H1 (cell line): ENCODE data around the gene SUSD1. TPM values are rescaled to one million over a fixed set of nuclear protein-coding genes. Genes with fewer than 3 reads are reported as not detected.

ENCODE experiments used
- CTCF ChIA-PET: fragments of 300-600 bp; sonication (Branson Sonifier 250); formaldehyde crosslinking; loops from one replicate; lab custom pipeline; 2021; ENCODE audit not compliant: partially characterized antibody; lab: Charles Lee
- POLR2A ChIA-PET: fragments of 300-600 bp; sonication (Branson Sonifier 250); formaldehyde crosslinking; loops from one replicate; lab custom pipeline; 2021; ENCODE audit warnings: inconsistent platforms; ENCODE audit not compliant: partially characterized antibody; lab: Charles Lee
- DNase-seq, 2 experiments: peaks; one replicate each; pipeline versions ENCODE4 v3.0.0 to v3.0.0-alpha.2; 2010 to 2022; ENCODE audit warnings: low spot score in 2 of 2, low read depth in 1 of 2, mixed read lengths in 1 of 2
- FAIRE-seq: peaks from 2 replicates; lab custom pipeline; 2011; peaks lifted over from hg19 to GRCh38; lab: Jason Lieb, UNC
- H2AFZ ChIP-seq: 2 replicates; pipeline ENCODE4 v1.8.1; 2012; ENCODE audit warnings: low read length, inconsistent platforms
- H2AK5ac ChIP-seq: 2 replicates; pipeline ENCODE4 v1.6.1; 2013; ENCODE audit warnings: low read depth, low read length
- H2BK120ac ChIP-seq: replicated peaks from 2 replicates; pipeline ENCODE3; 2013; ENCODE audit warnings: low read depth, low read length, inconsistent platforms
- H2BK12ac ChIP-seq: 2 replicates; pipeline ENCODE4 v1.6.1; 2013; ENCODE audit warnings: low read depth, low read length
- H2BK15ac ChIP-seq: 2 replicates; pipeline ENCODE4 v1.6.1; 2013; ENCODE audit warnings: low read length
- H2BK20ac ChIP-seq: 2 replicates; pipeline ENCODE4 v1.6.1; 2013; ENCODE audit warnings: low read length
- H2BK5ac ChIP-seq: 2 replicates; pipeline ENCODE4 v1.6.1; 2013; ENCODE audit warnings: low read depth, low read length
- H3K14ac ChIP-seq: 2 replicates; pipeline ENCODE4 v1.6.1; 2013; ENCODE audit warnings: inconsistent platforms; ENCODE audit not compliant: insufficient read length
- H3K18ac ChIP-seq: 2 replicates; pipeline ENCODE4 v1.6.1; 2013; ENCODE audit warnings: low read length; ENCODE audit errors: extremely low read depth
- H3K23ac ChIP-seq: 2 replicates; pipeline ENCODE4 v1.6.1; 2013; ENCODE audit warnings: inconsistent platforms; ENCODE audit not compliant: insufficient read length
- H3K23me2 ChIP-seq: 2 replicates; pipeline ENCODE4 v1.6.1; 2013; ENCODE audit warnings: low read depth, low read length
- H3K27ac ChIP-seq: 2 replicates; pipeline ENCODE4 v1.6.1; 2011; ENCODE audit warnings: low read depth, low read length, inconsistent platforms
- H3K27me3 ChIP-seq, 4 experiments: replicated peaks in 1 of 4; 1 replicate in 1 of 4; 2 replicates in 3 of 4; pipeline versions ENCODE4 v1.6.1 to v1.8.1; 2011 to 2013; ENCODE audit warnings: low read length in 3 of 4, mild to moderate bottlenecking in 3 of 4, inconsistent platforms in 2 of 4, mixed read lengths in 2 of 4, moderate library complexity in 1 of 4; ENCODE audit not compliant: control insufficient read depth in 3 of 4, insufficient read depth in 3 of 4; ENCODE audit errors: extremely low read depth in 1 of 4
- H3K36me3 ChIP-seq, 4 experiments: 2 replicates each; pipeline versions ENCODE4 v1.6.1 to v1.8.1; 2011 to 2013; ENCODE audit warnings: mild to moderate bottlenecking in 4 of 4, low read length in 3 of 4, moderate library complexity in 2 of 4, control low read depth in 1 of 4, inconsistent platforms in 1 of 4; ENCODE audit not compliant: insufficient read depth in 4 of 4, control insufficient read depth in 2 of 4
- H3K4ac ChIP-seq: replicated peaks from 2 replicates; pipeline ENCODE3; 2013; ENCODE audit warnings: low read length, low read depth, mixed read lengths, inconsistent platforms; ENCODE audit not compliant: insufficient read length
- H3K4me1 ChIP-seq, 4 experiments: replicated peaks in 1 of 4; 1 replicate in 1 of 4; 2 replicates in 3 of 4; pipeline versions ENCODE4 v1.6.1 to v1.8.1; 2011 to 2013; ENCODE audit warnings: low read length in 3 of 4, inconsistent platforms in 2 of 4, mixed read lengths in 1 of 4; ENCODE audit not compliant: insufficient read depth in 4 of 4, control insufficient read depth in 3 of 4
- H3K4me2 ChIP-seq, 2 experiments: 2 replicates each; pipeline versions ENCODE4 v1.6.1 to v1.8.1; 2011 to 2013; ENCODE audit warnings: low read depth in 2 of 2, low read length in 2 of 2, control low read depth in 1 of 2, inconsistent platforms in 1 of 2, mild to moderate bottlenecking in 1 of 2; ENCODE audit not compliant: insufficient read depth in 1 of 2
- H3K4me3 ChIP-seq, 4 experiments: fragments of 200-600, 300-600 bp in 1 of 4; sonication (generic), shearing (Covaris generic), sonication (Bioruptor Twin) in 1 of 4; 2 replicates each; pipeline versions ENCODE4 v1.5.1 to v1.8.1; 2011 to 2016; ENCODE audit warnings: low read length in 4 of 4, low read depth in 3 of 4, control low read depth in 2 of 4, inconsistent platforms in 2 of 4, mild to moderate bottlenecking in 2 of 4, mixed read lengths in 1 of 4, moderate library complexity in 1 of 4; ENCODE audit not compliant: insufficient read depth in 2 of 4; ENCODE audit errors: extremely low read depth in 1 of 4
- H3K56ac ChIP-seq: replicated peaks from 2 replicates; pipeline ENCODE3; 2013; ENCODE audit warnings: low read depth, mild to moderate bottlenecking, mixed read lengths, low read length, inconsistent platforms; ENCODE audit not compliant: insufficient read length
- H3K79me1 ChIP-seq: 2 replicates; pipeline ENCODE4 v1.6.1; 2013; ENCODE audit warnings: low read depth, low read length, control low read depth
- H3K79me2 ChIP-seq, 2 experiments: 2 replicates each; pipeline versions ENCODE4 v1.6.1 to v1.8.1; 2012 to 2013; ENCODE audit warnings: low read length in 2 of 2, mild to moderate bottlenecking in 2 of 2, inconsistent platforms in 1 of 2; ENCODE audit not compliant: insufficient read depth in 2 of 2, control insufficient read depth in 1 of 2
- H3K9ac ChIP-seq, 4 experiments: replicated peaks in 1 of 4; 1 replicate in 1 of 4; 2 replicates in 3 of 4; pipeline versions ENCODE4 v1.6.1 to v1.8.1; 2011 to 2013; ENCODE audit warnings: low read depth in 3 of 4, low read length in 3 of 4, control low read depth in 2 of 4, mild to moderate bottlenecking in 2 of 4, moderate library complexity in 2 of 4, inconsistent platforms in 1 of 4; ENCODE audit errors: extremely low read depth in 1 of 4
- H3K9me3 ChIP-seq, 2 experiments: 2 replicates each; pipeline versions ENCODE4 v1.6.1 to v1.8.1; 2012 to 2013; ENCODE audit warnings: mild to moderate bottlenecking in 2 of 2, moderate library complexity in 2 of 2, control low read depth in 1 of 2, inconsistent platforms in 1 of 2, low read depth in 1 of 2, low read length in 1 of 2, mixed read lengths in 1 of 2; ENCODE audit not compliant: insufficient read depth in 2 of 2
- H4K20me1 ChIP-seq, 2 experiments: replicated peaks in 1 of 2; 2 replicates each; pipeline versions ENCODE3 to v1.8.1; 2011 to 2013; ENCODE audit warnings: inconsistent platforms in 2 of 2, low read length in 2 of 2, mild to moderate bottlenecking in 1 of 2; ENCODE audit not compliant: insufficient read depth in 2 of 2, control insufficient read depth in 1 of 2
- H4K5ac ChIP-seq: 2 replicates; pipeline ENCODE4 v1.6.1; 2013; ENCODE audit warnings: low read length, low read depth, mixed read lengths, inconsistent platforms; ENCODE audit not compliant: insufficient read length
- H4K8ac ChIP-seq: 2 replicates; pipeline ENCODE4 v1.8.0; 2013; ENCODE audit warnings: mild to moderate bottlenecking, moderate library complexity, low read length, inconsistent platforms; ENCODE audit not compliant: insufficient read depth; ENCODE audit errors: extremely low read depth
- H4K91ac ChIP-seq: replicated peaks from 2 replicates; pipeline ENCODE3; 2013; ENCODE audit warnings: low read length, mixed read lengths, inconsistent platforms; ENCODE audit not compliant: insufficient read length
- EP300 ChIP-seq, 2 experiments: IDR thresholded peaks; 1 replicate in 1 of 2; 2 replicates in 1 of 2; pipeline ENCODE4 v1.6.1; 2011 to 2012; ENCODE audit warnings: low read depth in 2 of 2, low read length in 2 of 2, mild to moderate bottlenecking in 2 of 2, borderline replicate concordance in 1 of 2, inconsistent platforms in 1 of 2, moderate library complexity in 1 of 2
- MAFK ChIP-seq: IDR thresholded peaks from 2 replicates; pipeline ENCODE4 v1.6.1; 2012; ENCODE audit warnings: low read depth, mild to moderate bottlenecking, improper control_type of control experiment, low read length
- WGBS, 2 experiments: shearing (Covaris generic) in 1 of 2; methylation state at CpG; one replicate each; pipeline versions ENCODE4 v1.1.6 to v1.1.7; 2013 to 2015; ENCODE audit warnings: low lambda C conversion rate in 2 of 2, mixed read lengths in 2 of 2, inconsistent platforms in 1 of 2, low coverage in 1 of 2, missing lambda C conversion rate in 1 of 2; ENCODE audit not compliant: insufficient replicate concordance in 2 of 2, insufficient coverage in 1 of 2, insufficient read length in 1 of 2; ENCODE audit errors: extremely low coverage in 1 of 2, missing lambda C conversion rate in 1 of 2; 5-methylcytosine and 5-hydroxymethylcytosine counted together
- polyA plus RNA-seq, 7 experiments: library from polyadenylated mRNA; depleted of rRNA in 3 of 7; stranded (reverse) in 5 of 7; unstranded in 2 of 7; fragments of >200 nt in 5 of 7; fragments of 200-250 nt in 2 of 7; gene quantifications; 1 replicate in 5 of 7; 2 replicates in 1 of 7; 4 replicates in 1 of 7; pipeline versions ENCODE4 v1.2.1 to v1.2.3, GENCODE V29; 2011 to 2013; ENCODE audit warnings: missing spikeins in 2 of 7, mixed read lengths in 2 of 7
- total RNA-seq: library from RNA; stranded (reverse); fragmentation: NEBNext Ultra II Directional; extraction: Animal tissue kit (Norgen Biotek cat#: 25700); gene quantifications from 2 replicates; pipeline ENCODE4 v1.2.1, GENCODE V29; 2021

The SUSD1 gene
- total and polyA plus RNA-seq, 2 of the 8 experiments (the other 6 are each of a cell fraction or from before 2014, with no cell fraction given) = 2.8 to 7.2 TPM

DNA sequence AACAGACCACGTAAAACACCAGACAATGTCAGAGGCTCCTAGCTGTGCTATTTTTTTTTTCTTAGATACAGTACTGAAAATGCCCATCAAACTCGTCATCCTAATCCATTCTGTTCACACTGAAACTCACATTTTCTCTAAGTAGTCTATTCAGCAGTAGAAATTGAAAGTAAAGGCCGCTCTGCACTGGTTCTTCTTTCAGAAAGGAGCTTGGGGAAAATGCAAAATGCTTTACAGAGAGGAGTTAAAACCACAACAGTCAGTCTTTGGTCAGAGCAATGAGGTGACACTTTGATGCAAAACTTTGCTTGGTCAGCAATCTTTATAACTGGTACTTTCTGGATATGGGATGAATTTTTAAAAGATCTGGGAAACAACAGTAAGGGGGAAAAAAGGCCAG is 43.8 kb upstream of the SUSD1 start:
- H3K27ac ChIP-seq = no peak overlapping the region
- no peak overlapping the region for H3K4me3 ChIP-seq
- ChIA-PET POLR2A (no interaction called here), CTCF (interaction anchor here (0.8 kb wide), 2 partner anchors 33 to 106 kb away, joined by 3 read pairs; no protein-coding TSS in a partner anchor)
- H3K79me2 ChIP-seq = no peaks in the 10 kb centered on the region
- H2BK15ac ChIP-seq = no peak overlapping the region
- H3K9ac ChIP-seq = no peak overlapping the region
- FAIRE-seq = no peak
- peak; percentile 64 for TF ChIP-seq MAFK
- TF ChIP-seq EP300 (IDR thresholded peaks at IDR 0.05; ENCODE audit: borderline replicate concordance in 1 of 2, low read depth in 2 of 2, low read length in 2 of 2) = no peak
- H3K79me1 ChIP-seq = no peaks in the 10 kb centered on the region
- no peak overlapping the region for H4K5ac ChIP-seq
- H4K20me1 ChIP-seq = no peaks in the 10 kb centered on the region
- H3K9me3 ChIP-seq = no peaks in the 10 kb centered on the region
- no peak overlapping the region for H2BK5ac ChIP-seq
- no peak overlapping the region for H3K23ac ChIP-seq
- no peak for DNase-seq
- no peak overlapping the region for H4K91ac ChIP-seq
- 95% methylated on average over 3 of the region's 3 CpGs; no CpG with 5 or more reads in 1 of the 2 experiments for WGBS, 2 experiments
- no peak overlapping the region for H3K56ac ChIP-seq
- no peak overlapping the region for H2AFZ ChIP-seq
- H3K4ac ChIP-seq = no peak overlapping the region
- H2AK5ac ChIP-seq = no peak overlapping the region
- H3K4me2 ChIP-seq = no peak overlapping the region
- H2BK120ac ChIP-seq = no peak overlapping the region
- no peaks in the 10 kb centered on the region for H3K23me2 ChIP-seq
- no peak overlapping the region for H3K14ac ChIP-seq
- H2BK12ac ChIP-seq = no peak overlapping the region
- H3K27me3 ChIP-seq = no peaks in the 10 kb centered on the region
- H3K18ac ChIP-seq = no peak overlapping the region
- no peaks in the 10 kb centered on the region; a peak in 1 of 7 replicates for H3K4me1 ChIP-seq
- H4K8ac ChIP-seq = no peak overlapping the region
- H2BK20ac ChIP-seq = no peak overlapping the region
- H3K36me3 ChIP-seq = peaks cover 0 to 5% (median 1%) of the 10 kb centered on the region in 4 experiments; a peak in 4 of 8 replicates
